GM10847 (cell line): ENCODE measurements around the gene F5.

Experiments
- POLR2A ChIP-seq: IDR thresholded peaks from 2 replicates; pipeline ENCODE4 v1.6.1; 2011; ENCODE audit not compliant: insufficient read length; ENCODE audit errors: extremely low read depth

The F5 gene

DNA sequence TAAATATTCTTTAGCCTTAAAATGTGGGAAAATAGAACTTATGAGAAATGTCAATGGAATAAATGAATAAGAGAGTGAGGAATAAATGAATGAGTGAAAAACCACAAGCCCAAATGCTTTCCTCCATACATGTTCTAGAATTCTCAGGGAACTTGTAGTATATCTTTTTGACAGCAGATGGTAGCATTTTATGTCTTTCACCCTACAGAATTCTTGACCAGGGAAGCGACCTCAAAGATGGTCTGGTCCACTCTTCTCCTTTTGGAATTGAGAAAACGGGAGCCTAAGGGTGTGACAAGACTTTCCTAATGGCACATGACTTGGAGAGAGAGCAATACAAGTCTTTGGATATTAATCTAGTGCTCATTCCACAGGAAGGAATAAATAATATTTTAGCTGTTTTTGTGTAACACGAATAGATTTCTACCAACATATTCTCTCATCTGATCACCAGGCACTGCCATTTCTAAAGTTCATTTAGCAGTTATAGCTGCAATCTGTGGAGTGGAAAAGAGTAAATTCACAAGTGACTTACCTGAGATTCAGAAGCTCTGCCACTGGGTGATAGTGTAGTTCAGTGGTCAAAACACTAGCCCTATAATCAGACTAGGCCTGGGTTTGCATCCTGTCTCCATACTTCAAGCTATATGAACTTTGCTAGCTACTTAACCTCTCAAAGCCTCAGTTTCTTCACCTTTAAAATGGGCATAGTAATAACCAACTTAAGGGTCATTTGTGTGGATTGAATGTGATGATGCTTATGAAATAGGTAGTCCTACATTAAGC, 15.0 kb upstream of the F5 start:
- TF ChIP-seq POLR2A: no peak

DNA sequence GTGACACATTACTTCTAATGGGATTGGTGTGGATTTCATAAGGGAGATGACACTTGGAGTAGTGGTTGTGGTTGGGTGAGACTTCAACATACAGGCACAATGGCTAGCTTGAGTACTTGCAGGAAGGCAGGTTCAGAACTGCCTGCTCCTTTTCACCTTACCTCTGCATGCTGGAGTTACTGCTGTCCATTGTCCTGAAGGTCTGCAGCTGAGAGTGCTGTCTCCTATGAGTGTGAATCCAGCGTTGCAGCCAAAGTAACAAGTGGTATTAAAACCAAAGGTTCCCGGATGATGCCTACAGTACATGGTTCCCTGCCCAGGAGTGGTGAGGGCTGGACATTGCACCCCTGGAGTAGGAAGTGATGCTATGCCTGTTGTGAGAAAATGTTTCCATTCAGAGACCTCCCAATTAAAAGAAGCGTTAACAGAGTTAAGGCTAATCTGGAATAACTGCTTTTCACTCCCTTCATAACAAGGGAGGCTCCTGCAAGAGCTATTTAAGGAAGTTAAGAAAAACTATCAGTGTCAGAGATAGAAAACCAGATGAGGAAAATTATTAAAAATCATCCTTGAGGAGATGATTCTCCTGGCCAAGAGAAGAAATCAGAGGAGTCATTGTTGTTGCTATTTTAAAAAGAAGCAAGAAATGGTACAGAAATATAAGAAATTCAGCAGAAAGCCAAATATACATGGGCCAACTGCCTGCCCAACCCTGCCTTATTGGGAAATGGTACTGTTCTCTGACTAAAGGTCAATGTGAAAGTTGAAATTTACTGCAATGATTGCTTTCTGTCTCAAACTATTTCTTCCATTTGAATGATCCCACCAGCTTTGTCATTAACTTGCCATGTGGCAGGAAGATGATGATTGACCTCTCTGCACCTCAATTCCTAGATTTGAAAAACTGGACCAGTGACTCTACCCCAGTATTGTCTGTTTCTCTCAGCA, 9.8 kb upstream of the F5 start:
- TF ChIP-seq POLR2A: no peak

DNA sequence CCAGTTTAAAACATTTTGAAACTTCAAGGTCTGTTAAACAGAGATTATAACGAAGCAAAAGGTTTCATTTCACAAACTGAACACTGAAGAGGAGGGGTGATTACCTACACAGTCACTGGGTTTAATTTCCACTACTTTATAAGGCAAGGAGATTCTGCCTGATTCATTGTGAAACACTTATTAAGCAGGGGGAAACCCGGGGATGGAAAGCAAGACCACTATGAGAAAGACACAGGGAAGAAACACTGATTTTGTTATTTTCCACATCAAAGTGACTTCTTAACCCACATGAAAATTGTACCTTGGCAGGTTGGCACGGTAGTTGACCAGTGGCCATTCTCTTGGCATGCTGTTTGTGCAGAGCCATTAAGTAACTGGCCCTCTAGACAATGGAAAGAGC, 8.1 kb upstream of the F5 start:
- no peak for TF ChIP-seq POLR2A

- TF ChIP-seq POLR2A: no peak
Observed at GRCh38 chr1:169590932-169591331, 4.7 kb upstream of the F5 start.

DNA sequence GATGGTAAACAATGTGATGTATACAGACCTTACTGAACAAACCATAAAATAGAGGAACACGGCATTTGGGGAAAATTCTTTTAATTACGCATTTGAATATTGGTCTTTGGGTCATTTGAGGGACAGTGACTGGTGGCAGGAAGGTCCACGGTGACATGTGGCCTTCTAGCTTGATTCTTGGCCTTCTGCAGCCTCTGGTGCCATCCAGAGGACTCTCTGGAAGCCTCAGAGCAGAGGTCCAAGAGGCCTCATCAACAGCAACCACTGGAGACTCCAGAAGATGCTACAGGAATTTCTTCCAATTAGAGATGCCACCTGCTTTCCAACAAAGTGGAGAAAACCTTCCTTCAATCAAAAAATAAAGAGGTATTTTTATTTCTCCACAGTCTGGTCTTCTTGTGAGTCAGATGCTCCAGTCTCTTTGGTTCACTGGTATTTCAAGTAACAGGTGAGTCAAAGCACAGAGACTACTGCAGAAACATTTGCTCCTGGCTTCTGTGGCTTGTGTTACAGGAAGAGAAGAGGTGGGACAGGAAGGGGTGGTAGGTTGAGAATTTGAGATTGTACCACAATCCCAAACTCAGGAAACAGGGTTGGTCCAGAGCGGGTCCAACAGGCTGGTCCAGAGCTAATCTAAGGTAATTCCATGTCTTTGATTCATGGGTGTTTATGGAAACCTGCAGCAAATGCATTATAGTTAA, 2.7 kb upstream of the F5 start:
- no peak for TF ChIP-seq POLR2A

- TF ChIP-seq POLR2A: no peak
Observed at GRCh38 chr1:169588112-169588511, 1.8 kb upstream of the F5 start.

- TF ChIP-seq POLR2A: no peak
Observed at GRCh38 chr1:169586067-169586394, 250 bp downstream of the F5 start.

- TF ChIP-seq POLR2A: no peak
Observed at GRCh38 chr1:169585181-169585580, 1.1 kb downstream of the F5 start.

GRCh38 chr1:169584483-169585144, 1.7 kb downstream of the F5 start:
- TF ChIP-seq POLR2A: no peak

- no peak for TF ChIP-seq POLR2A
Observed at GRCh38 chr1:169577981-169578738, 8.1 kb downstream of the F5 start.

DNA sequence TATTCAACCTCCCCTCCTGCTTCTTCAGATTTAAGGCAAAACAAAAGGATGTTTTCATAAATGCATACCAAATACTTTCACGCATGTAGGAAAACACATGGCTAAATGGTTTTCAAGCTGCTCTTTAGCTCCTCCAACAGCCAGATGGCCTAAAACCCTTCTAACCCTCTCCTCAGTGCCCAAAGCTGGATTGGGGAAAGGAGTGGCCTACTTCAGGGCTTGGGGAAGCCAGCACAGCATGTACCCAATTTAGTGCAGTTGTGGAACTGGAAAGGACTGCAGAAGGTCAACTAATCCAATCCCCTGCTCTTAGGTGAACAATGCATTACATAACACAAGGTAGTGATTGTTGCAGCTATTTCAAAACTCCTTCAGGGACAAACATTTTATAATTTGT, 9.3 kb downstream of the F5 start:
- TF ChIP-seq POLR2A: no peak

DNA sequence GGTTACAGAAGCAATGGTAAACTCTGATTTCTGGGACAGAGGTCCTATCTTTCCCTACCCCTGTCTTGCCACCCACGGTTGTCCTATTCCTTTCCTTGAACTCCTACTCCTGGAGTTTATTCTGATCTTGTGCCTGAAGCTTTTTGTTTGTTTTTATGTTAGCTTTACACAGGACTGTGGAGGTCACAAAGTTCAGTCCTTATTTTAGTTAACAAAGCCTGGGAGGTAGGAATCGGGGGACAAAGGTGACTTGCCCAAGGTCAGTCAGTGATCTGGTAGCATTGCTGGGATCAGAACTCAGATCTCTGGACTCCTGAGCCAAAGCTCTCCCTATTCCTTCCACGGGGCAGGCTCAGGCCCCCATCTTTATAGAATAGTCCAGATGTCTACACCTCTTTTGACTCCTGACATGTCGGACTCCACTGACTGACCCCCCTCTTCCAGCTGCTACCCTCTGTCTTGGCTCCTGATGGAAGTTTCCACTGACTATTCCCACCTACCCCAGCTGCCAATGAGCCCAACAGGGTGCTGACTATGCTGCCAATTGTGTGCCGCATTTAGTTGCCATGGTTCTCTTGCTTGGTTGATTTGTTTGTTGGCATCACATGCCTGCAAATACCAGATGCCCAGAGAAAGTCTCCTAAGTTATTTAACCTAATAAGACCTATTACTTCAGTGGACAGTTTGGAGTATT, 9.9 kb downstream of the F5 start:
- TF ChIP-seq POLR2A: no peak

DNA sequence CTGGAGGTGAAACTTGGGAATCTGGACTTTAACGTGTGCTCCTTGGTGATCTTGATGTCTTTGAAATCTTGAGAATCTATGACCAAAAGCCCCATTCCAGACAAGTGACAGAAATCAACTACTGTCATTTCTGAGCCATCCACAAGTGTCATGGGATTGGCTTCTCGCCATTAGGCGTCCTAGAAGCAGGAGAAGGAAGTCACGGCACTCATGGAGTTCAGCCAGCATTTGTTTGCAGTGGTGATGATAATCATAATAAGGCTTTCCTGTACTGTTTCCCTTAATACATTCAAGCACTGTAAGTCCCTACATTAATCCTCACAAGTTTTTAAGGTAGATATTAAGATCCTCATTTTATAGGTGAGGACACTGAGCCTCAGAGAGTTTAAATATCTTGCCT, 11.9 kb downstream of the F5 start:
- no peak for TF ChIP-seq POLR2A

GRCh38 chr1:169572187-169572586, 14.1 kb downstream of the F5 start:
- no peak for TF ChIP-seq POLR2A
